Panc1 (cell line): ENCODE results near the gene CD6.

Experiments used
- CTCF ChIP-seq: fragments of 450-650 bp; IDR thresholded peaks from 2 replicates; pipeline ENCODE4 v1.5.1; 2017; ENCODE audit warnings: mild to moderate bottlenecking
- SIN3A ChIP-seq: IDR thresholded peaks from 2 replicates; pipeline ENCODE4 v1.6.1; 2012; ENCODE audit warnings: low read depth, mild to moderate bottlenecking, low read length, moderate library complexity, borderline replicate concordance; ENCODE audit not compliant: insufficient read depth
- TCF7L2 ChIP-seq: IDR thresholded peaks from 2 replicates; pipeline ENCODE4 v1.6.1; 2011; ENCODE audit warnings: mild to moderate bottlenecking, low read depth, low read length, inconsistent platforms
- TF ChIP-seq, protein P1 (sequence below), 2 experiments: IDR thresholded peaks; 2 replicates each; pipeline ENCODE4 v1.6.1; 2011 to 2012; ENCODE audit warnings: low read depth in 2 of 2, control low read depth in 1 of 2, low read length in 1 of 2, mild to moderate bottlenecking in 1 of 2, moderate library complexity in 1 of 2; ENCODE audit not compliant: insufficient read depth in 1 of 2

GRCh38 chr11:60985991-60986915 is 14.8 kb downstream of the CD6 start:
- TF ChIP-seq CTCF (no peak), SIN3A (no peak), TCF7L2 (no peak)
- TF ChIP-seq, protein P1, sequence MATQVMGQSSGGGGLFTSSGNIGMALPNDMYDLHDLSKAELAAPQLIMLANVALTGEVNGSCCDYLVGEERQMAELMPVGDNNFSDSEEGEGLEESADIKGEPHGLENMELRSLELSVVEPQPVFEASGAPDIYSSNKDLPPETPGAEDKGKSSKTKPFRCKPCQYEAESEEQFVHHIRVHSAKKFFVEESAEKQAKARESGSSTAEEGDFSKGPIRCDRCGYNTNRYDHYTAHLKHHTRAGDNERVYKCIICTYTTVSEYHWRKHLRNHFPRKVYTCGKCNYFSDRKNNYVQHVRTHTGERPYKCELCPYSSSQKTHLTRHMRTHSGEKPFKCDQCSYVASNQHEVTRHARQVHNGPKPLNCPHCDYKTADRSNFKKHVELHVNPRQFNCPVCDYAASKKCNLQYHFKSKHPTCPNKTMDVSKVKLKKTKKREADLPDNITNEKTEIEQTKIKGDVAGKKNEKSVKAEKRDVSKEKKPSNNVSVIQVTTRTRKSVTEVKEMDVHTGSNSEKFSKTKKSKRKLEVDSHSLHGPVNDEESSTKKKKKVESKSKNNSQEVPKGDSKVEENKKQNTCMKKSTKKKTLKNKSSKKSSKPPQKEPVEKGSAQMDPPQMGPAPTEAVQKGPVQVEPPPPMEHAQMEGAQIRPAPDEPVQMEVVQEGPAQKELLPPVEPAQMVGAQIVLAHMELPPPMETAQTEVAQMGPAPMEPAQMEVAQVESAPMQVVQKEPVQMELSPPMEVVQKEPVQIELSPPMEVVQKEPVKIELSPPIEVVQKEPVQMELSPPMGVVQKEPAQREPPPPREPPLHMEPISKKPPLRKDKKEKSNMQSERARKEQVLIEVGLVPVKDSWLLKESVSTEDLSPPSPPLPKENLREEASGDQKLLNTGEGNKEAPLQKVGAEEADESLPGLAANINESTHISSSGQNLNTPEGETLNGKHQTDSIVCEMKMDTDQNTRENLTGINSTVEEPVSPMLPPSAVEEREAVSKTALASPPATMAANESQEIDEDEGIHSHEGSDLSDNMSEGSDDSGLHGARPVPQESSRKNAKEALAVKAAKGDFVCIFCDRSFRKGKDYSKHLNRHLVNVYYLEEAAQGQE (IDR thresholded peaks at IDR 0.05; ENCODE audit: insufficient read depth in 1 of 2, low read depth in 2 of 2, low read length in 1 of 2) = no peak
